ENCODE data around the gene ARHGAP26. TPM values are rescaled to one million over a fixed set of nuclear protein-coding genes. Genes with fewer than 3 reads are reported as not detected.
"Not testable (repeated sequence)": the region's sequence is repeated elsewhere in the genome, so short reads cannot be mapped to it uniquely, and the experiment has no call there.

ARHGAP26 gene
- total RNA-seq, 1 donor from 2014 or later, result 12.7 TPM

GRCh38 chr5:143073766-143074165 is 303.6 kb downstream of the ARHGAP26 start:
- no peak overlapping the region for H3K4me3 Mint-ChIP-seq
- H3K4me1 Mint-ChIP-seq, result no peaks in the 10 kb centered on the region
- no peak for DNase-seq
- peaks cover 7% of the 10 kb centered on the region for H3K9me3 Mint-ChIP-seq
- intact Hi-C loops (cut with micrococcal nuclease), result no loop called here
- H3K27me3 Mint-ChIP-seq, result no peaks in the 10 kb centered on the region
- H3K27ac Mint-ChIP-seq, result no peak overlapping the region
- peaks cover 30% of the 10 kb centered on the region for H3K36me3 Mint-ChIP-seq (ENCODE audit: low read depth)

- DNase-seq, result no peak
- Mint-ChIP-seq H3K9me3 (peaks cover 6% of the 10 kb centered on the region), H3K27me3 (no peaks in the 10 kb centered on the region), H3K4me1 (no peaks in the 10 kb centered on the region), H3K4me3 (no peak overlapping the region), H3K36me3 (ENCODE audit: low read depth) (peaks cover 24% of the 10 kb centered on the region), H3K27ac (no peak overlapping the region)
- intact Hi-C loops (cut with micrococcal nuclease), result no loop called here
These were observed 304.3 kb downstream of the ARHGAP26 start for GRCh38 chr5:143074414-143074996.

GRCh38 chr5:143076377-143076776 is 306.2 kb downstream of the ARHGAP26 start:
- DNase-seq, result no peak
- peaks cover 6% of the 10 kb centered on the region for H3K9me3 Mint-ChIP-seq
- H3K4me1 Mint-ChIP-seq, result peaks cover 6% of the 10 kb centered on the region
- H3K27ac Mint-ChIP-seq, result no peak overlapping the region
- no peak overlapping the region for H3K4me3 Mint-ChIP-seq
- H3K36me3 Mint-ChIP-seq (ENCODE audit: low read depth), result peaks cover 10% of the 10 kb centered on the region
- intact Hi-C loops (cut with micrococcal nuclease), result no loop called here
- H3K27me3 Mint-ChIP-seq, result no peaks in the 10 kb centered on the region

- peaks cover 3% of the 10 kb centered on the region for H3K9me3 Mint-ChIP-seq
- H3K27me3 Mint-ChIP-seq, result no peaks in the 10 kb centered on the region
- no peak overlapping the region for H3K27ac Mint-ChIP-seq
- intact Hi-C loops (cut with micrococcal nuclease), result no loop called here
- DNase-seq, result no peak
- peaks cover 5% of the 10 kb centered on the region for H3K36me3 Mint-ChIP-seq (ENCODE audit: low read depth)
- H3K4me3 Mint-ChIP-seq, result no peak overlapping the region
- peaks cover 6% of the 10 kb centered on the region for H3K4me1 Mint-ChIP-seq
These were observed 307.4 kb downstream of the ARHGAP26 start for GRCh38 chr5:143077453-143078103.

- intact Hi-C loops (cut with micrococcal nuclease), result no loop called here
- Mint-ChIP-seq H3K27ac (no peak overlapping the region), H3K4me1 (peaks cover 8% of the 10 kb centered on the region), H3K27me3 (no peaks in the 10 kb centered on the region), H3K4me3 (no peak overlapping the region), H3K36me3 (ENCODE audit: low read depth) (peaks cover 4% of the 10 kb centered on the region), H3K9me3 (peaks cover 3% of the 10 kb centered on the region)
- DNase-seq, result no peak
These were observed 308.1 kb downstream of the ARHGAP26 start for GRCh38 chr5:143078313-143078712.

- no peak for DNase-seq
- intact Hi-C loops (cut with micrococcal nuclease), result no loop called here
- peaks cover 4% of the 10 kb centered on the region for H3K36me3 Mint-ChIP-seq (ENCODE audit: low read depth)
- H3K9me3 Mint-ChIP-seq, result peaks cover 3% of the 10 kb centered on the region
- H3K4me3 Mint-ChIP-seq, result no peak overlapping the region
- H3K27me3 Mint-ChIP-seq, result no peaks in the 10 kb centered on the region
- no peak overlapping the region for H3K27ac Mint-ChIP-seq
- H3K4me1 Mint-ChIP-seq, result peaks cover 8% of the 10 kb centered on the region
These were observed 308.8 kb downstream of the ARHGAP26 start for GRCh38 chr5:143078971-143079370.

GRCh38 chr5:143080407-143080806 is 310.2 kb downstream of the ARHGAP26 start:
- intact Hi-C loops (cut with micrococcal nuclease), result no loop called here
- Mint-ChIP-seq H3K9me3 (no peaks in the 10 kb centered on the region), H3K4me3 (no peak overlapping the region), H3K4me1 (peaks cover 8% of the 10 kb centered on the region), H3K27me3 (no peaks in the 10 kb centered on the region), H3K36me3 (ENCODE audit: low read depth) (no peaks in the 10 kb centered on the region), H3K27ac (no peak overlapping the region)
- DNase-seq, result no peak

GRCh38 chr5:143080982-143081381 is 310.8 kb downstream of the ARHGAP26 start:
- Mint-ChIP-seq H3K4me1 (peaks cover 8% of the 10 kb centered on the region), H3K4me3 (no peak overlapping the region), H3K9me3 (no peaks in the 10 kb centered on the region), H3K27me3 (no peaks in the 10 kb centered on the region), H3K27ac (no peak overlapping the region), H3K36me3 (ENCODE audit: low read depth) (no peaks in the 10 kb centered on the region)
- no peak for DNase-seq
- intact Hi-C loops (cut with micrococcal nuclease), result no loop called here

- intact Hi-C loops (cut with micrococcal nuclease), result no loop called here
- no peaks in the 10 kb centered on the region for H3K36me3 Mint-ChIP-seq (ENCODE audit: low read depth)
- H3K27me3 Mint-ChIP-seq, result no peaks in the 10 kb centered on the region
- no peaks in the 10 kb centered on the region for H3K9me3 Mint-ChIP-seq
- DNase-seq, result no peak
- peaks cover 8% of the 10 kb centered on the region for H3K4me1 Mint-ChIP-seq
- no peak overlapping the region for H3K4me3 Mint-ChIP-seq
- no peak overlapping the region for H3K27ac Mint-ChIP-seq
These were observed 312.8 kb downstream of the ARHGAP26 start for GRCh38 chr5:143083006-143083405.

- intact Hi-C loops (cut with micrococcal nuclease), result no loop called here
- H3K27me3 Mint-ChIP-seq, result no peaks in the 10 kb centered on the region
- no peaks in the 10 kb centered on the region for H3K9me3 Mint-ChIP-seq
- peaks cover 2% of the 10 kb centered on the region for H3K36me3 Mint-ChIP-seq (ENCODE audit: low read depth)
- H3K27ac Mint-ChIP-seq, result no peak overlapping the region
- DNase-seq, result no peak
- no peak overlapping the region for H3K4me3 Mint-ChIP-seq
- H3K4me1 Mint-ChIP-seq, result peaks cover 9% of the 10 kb centered on the region
These were observed 314.2 kb downstream of the ARHGAP26 start for GRCh38 chr5:143084407-143084806.

- H3K27me3 Mint-ChIP-seq, result no peaks in the 10 kb centered on the region
- peaks cover 9% of the 10 kb centered on the region for H3K4me1 Mint-ChIP-seq
- intact Hi-C loops (cut with micrococcal nuclease), result no loop called here
- H3K4me3 Mint-ChIP-seq, result no peak overlapping the region
- no peak for DNase-seq
- H3K27ac Mint-ChIP-seq, result no peak overlapping the region
- peaks cover 5% of the 10 kb centered on the region for H3K36me3 Mint-ChIP-seq (ENCODE audit: low read depth)
- H3K9me3 Mint-ChIP-seq, result no peaks in the 10 kb centered on the region
These were observed 315.2 kb downstream of the ARHGAP26 start for GRCh38 chr5:143085319-143085917.

GRCh38 chr5:143086546-143086907 is 316.4 kb downstream of the ARHGAP26 start:
- intact Hi-C loops (cut with micrococcal nuclease), result no loop called here

GRCh38 chr5:143086908-143087637 is 316.9 kb downstream of the ARHGAP26 start:
- no peaks in the 10 kb centered on the region for H3K27me3 Mint-ChIP-seq

More at GRCh38 chr5:143086546-143086907, 316.4 kb downstream of the ARHGAP26 start:
- no peak for DNase-seq
- H3K36me3 Mint-ChIP-seq (ENCODE audit: low read depth), result peaks cover 5% of the 10 kb centered on the region
- H3K4me3 Mint-ChIP-seq, result no peak overlapping the region
- peaks cover 9% of the 10 kb centered on the region for H3K4me1 Mint-ChIP-seq
- H3K27me3 Mint-ChIP-seq, result no peaks in the 10 kb centered on the region
- H3K27ac Mint-ChIP-seq, result no peak overlapping the region
- H3K9me3 Mint-ChIP-seq, result no peaks in the 10 kb centered on the region

GRCh38 chr5:143088702-143089101 is 318.5 kb downstream of the ARHGAP26 start:
- H3K9me3 Mint-ChIP-seq; intact Hi-C loops (cut with micrococcal nuclease); H3K4me3 Mint-ChIP-seq; H3K27ac Mint-ChIP-seq; DNase-seq; H3K27me3 Mint-ChIP-seq; H3K36me3 Mint-ChIP-seq (ENCODE audit: low read depth): not testable (repeated sequence)
- peaks cover 16% of the 10 kb centered on the region for H3K4me1 Mint-ChIP-seq

More at GRCh38 chr5:143086908-143087637, 316.9 kb downstream of the ARHGAP26 start:
- no peaks in the 10 kb centered on the region for H3K9me3 Mint-ChIP-seq
- H3K36me3 Mint-ChIP-seq (ENCODE audit: low read depth), result peaks cover 5% of the 10 kb centered on the region
- H3K4me3 Mint-ChIP-seq, result no peak overlapping the region
- H3K27ac Mint-ChIP-seq, result no peak overlapping the region
- intact Hi-C loops (cut with micrococcal nuclease), result no loop called here
- DNase-seq, result no peak
- peaks cover 9% of the 10 kb centered on the region for H3K4me1 Mint-ChIP-seq

All from activated CD4-positive, alpha-beta T cell treated with anti-CD3 and anti-CD28 coated beads, Interleukin-2, amount 10 ng/mL, durations not matched to agents 24 days and 14 days (primary cell).